HG03060 (cell line): ENCODE data around the gene KPNB1.
"Not testable (repeated sequence)": the region's sequence is repeated elsewhere in the genome, so short reads cannot be mapped to it uniquely, and the experiment has no call there.

Source experiments
- ATAC-seq: cut with Tn5 transposase; IDR thresholded peaks from one replicate; pipeline ENCODE4 v1.9.1; 2021; ENCODE audit warnings: low read depth, moderate number of reproducible peaks; ENCODE audit not compliant: unreplicated experiment

KPNB1 gene

GRCh38 chr17:47676199-47676472, 26.4 kb downstream of the KPNB1 start:
- ATAC-seq: no peak

- no peak for ATAC-seq
Measured at GRCh38 chr17:47676510-47677165, 26.9 kb downstream of the KPNB1 start.

GRCh38 chr17:47678196-47678595, 28.5 kb downstream of the KPNB1 start:
- no peak for ATAC-seq

DNA sequence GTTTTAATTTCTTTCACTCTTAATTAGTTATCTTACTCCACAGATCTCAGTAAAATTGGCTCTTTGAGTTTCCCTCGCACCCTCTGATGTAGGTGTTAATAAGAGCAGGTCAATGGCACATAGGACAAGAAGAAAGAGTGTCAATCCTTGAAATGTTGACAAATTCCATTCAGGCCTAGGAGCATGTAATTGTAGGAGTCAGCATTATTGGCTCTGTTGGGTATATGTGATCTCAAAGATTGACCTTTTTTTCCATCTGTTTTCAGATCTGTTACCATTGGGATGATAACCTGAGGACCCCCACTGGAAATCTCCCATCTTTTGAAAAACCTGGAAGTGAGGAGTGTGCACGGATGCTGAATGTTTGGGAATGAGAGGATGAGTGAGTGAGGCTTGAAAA, 32.4 kb downstream of the KPNB1 start:
- no peak for ATAC-seq

DNA sequence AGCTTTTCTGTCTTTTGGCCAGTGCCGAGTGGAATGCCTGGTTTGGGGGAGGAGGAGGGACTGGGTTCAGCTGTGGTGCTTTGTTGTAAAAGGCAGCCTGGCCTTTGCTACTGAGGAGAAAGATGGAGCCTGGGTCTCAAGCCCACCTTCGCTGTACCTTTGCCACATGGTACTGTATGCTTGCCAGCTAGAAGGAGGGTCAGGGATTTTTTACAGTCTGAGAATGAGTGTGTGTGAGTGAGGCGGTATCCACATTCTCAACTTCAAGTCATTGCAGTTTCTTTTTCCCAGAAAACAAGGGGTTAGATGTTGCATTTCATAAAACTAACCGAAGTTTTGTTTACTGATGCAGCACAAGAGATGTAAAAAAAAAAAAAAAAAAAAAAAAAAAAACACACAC, 33.0 kb downstream of the KPNB1 start:
- not testable (repeated sequence) for ATAC-seq

- no peak for ATAC-seq
Measured at GRCh38 chr17:47684025-47684424, 34.3 kb downstream of the KPNB1 start.

GRCh38 chr17:47684535-47685193, 34.9 kb downstream of the KPNB1 start:
- ATAC-seq: no peak

- no peak for ATAC-seq
Measured at GRCh38 chr17:47685556-47686275, 36.0 kb downstream of the KPNB1 start.

- ATAC-seq: no peak
Measured at GRCh38 chr17:47686276-47686635, 36.5 kb downstream of the KPNB1 start.

GRCh38 chr17:47686664-47687327, 37.1 kb downstream of the KPNB1 start:
- no peak for ATAC-seq

GRCh38 chr17:47687328-47687690, 37.6 kb downstream of the KPNB1 start:
- no peak for ATAC-seq

GRCh38 chr17:47687748-47688147, 38.0 kb downstream of the KPNB1 start:
- ATAC-seq: no peak

- ATAC-seq: no peak
Measured at GRCh38 chr17:47690121-47690520, 40.4 kb downstream of the KPNB1 start.

GRCh38 chr17:47692137-47692894, 42.6 kb downstream of the KPNB1 start:
- ATAC-seq: no peak

GRCh38 chr17:47692895-47693730, 43.4 kb downstream of the KPNB1 start:
- ATAC-seq: no peak

DNA sequence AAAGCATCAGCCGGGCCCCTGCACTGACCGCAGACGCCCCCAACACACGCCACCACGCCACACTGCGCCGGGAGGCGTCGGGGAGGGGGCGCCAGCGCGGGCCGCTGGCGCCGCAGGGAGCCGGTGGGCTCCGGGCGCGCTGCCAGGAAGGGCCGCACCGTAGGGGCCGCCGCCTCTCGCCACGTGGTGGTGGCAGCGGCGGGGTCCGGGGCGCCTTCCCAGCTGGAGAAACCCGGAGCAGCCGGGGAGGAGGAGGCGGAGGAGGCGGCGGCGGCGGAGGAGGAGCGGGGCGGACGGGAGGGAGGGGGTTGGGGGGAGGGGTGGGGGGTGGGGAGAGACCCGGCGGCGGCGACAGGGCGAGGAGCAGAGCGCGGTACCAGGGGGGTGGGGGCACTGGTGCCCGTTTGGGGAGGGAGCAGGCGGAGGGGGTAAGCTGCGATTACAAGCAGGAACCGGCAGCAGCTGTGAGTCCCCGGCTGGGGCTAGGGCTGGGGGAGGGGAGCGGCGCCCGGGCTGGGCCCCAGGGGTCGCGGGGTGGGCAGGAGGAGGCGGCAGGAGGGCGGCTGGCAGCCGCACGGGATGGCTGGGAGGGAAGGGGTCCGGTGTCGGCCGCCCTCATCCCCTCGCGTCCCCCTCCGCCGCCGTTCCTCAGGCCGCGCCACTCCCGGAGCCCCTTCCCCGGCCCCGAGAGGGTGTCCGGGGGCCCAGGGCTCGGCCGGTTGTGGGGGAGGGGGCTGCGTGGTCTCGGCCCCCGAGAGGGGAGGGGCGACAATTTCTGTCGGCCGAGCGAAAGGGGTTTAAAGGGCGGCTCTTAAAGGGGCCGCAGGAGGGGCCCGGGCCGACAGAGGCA, 44.2 kb downstream of the KPNB1 start, which contains the start of gene TBKBP1:
Gene TBKBP1, plus strand, starts transcription at position 431 of the 850 bp plus-strand sequence. CDS start 1,952 bp downstream, outside the sequence.
- no peak for ATAC-seq

- no peak for ATAC-seq
Measured at GRCh38 chr17:47694581-47695428, 45.1 kb downstream of the KPNB1 start.
